A549 treated with CORT108297 at 1 μM for 4 hours (cell line): Measurements from ENCODE around the gene TMPRSS11F. TPM values are rescaled to one million over a fixed set of nuclear protein-coding genes. Genes with fewer than 3 reads are reported as not detected.

Source experiments
- total RNA-seq: library from RNA; stranded (reverse); fragments of 200-300 nt; extraction: Qiagen RNA extraction; gene quantifications from 5 replicates; pipeline ENCODE4 v1.2.3, GENCODE V29; 2022

Gene TMPRSS11F
- not detected in 5 replicates for total RNA-seq

DNA sequence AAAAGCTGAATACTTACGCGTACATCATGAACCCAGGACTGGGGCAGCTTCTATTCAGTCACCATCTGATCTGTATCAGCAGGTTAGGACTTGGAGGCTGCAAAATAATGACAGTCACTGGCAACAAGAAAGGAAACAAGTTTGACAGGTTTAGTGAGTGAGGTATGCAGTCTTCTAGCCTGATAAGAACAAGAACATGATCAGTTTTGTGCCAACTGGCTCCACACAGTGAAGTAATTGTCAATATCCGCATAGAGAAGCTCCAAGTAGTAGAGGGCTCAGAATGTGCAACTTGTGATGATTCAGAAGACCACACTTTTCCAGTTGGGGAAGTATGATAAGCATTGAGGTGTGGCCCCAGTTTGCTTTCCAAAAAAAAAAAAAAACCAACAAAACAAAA, at the start of gene TMPRSS11F:
Gene TMPRSS11F, minus strand, starts transcription at position 77 of the 400 bp plus-strand sequence. Its CDS starts 49 bp downstream, at position 28.

Other genes starting within 250 kb of the TMPRSS11F start
- gene TMPRSS11D, start 245.9 kb downstream of the TMPRSS11F start, total RNA-seq, result not detected in 5 replicates
- not detected in 5 replicates for gene TMPRSS11A, start 166.4 kb downstream of the TMPRSS11F start, total RNA-seq
- gene TMPRSS11B, start 115.8 kb upstream of the TMPRSS11F start, total RNA-seq, result not detected in 5 replicates
- 30.3 to 44.6 TPM (median 32.7 TPM) in 5 replicates for gene YTHDC1, start 220.2 kb upstream of the TMPRSS11F start, total RNA-seq